Type B pancreatic cell (in vitro differentiated cells): ENCODE measurements around the gene ZNF786. TPM values are rescaled to one million over a fixed set of nuclear protein-coding genes. Genes with fewer than 3 reads are reported as not detected.
A peak's percentile ranks its signal among the peaks of the same experiment; 100 is the strongest.

Experiments used
- DNase-seq: peaks from one replicate; pipeline ENCODE4 v3.0.0; 2021; ENCODE audit warnings: mixed read lengths; ENCODE audit not compliant: unreplicated experiment; ENCODE audit errors: extremely low spot score
- H3K27ac Mint-ChIP-seq: 2 replicates; pipeline ENCODE4 v1.8.0; 2021; ENCODE audit warnings: mild to moderate bottlenecking, mixed read lengths
- H3K27me3 Mint-ChIP-seq: 2 replicates; pipeline ENCODE4 v1.8.0; 2021; ENCODE audit warnings: mixed read lengths
- H3K36me3 Mint-ChIP-seq: 2 replicates; pipeline ENCODE4 v1.8.0; 2021; ENCODE audit warnings: mixed read lengths
- H3K4me1 Mint-ChIP-seq: one replicate; pipeline ENCODE4 v1.8.0; 2021; ENCODE audit warnings: mixed read lengths; ENCODE audit not compliant: unreplicated experiment
- H3K4me3 Mint-ChIP-seq: 2 replicates; pipeline ENCODE4 v1.8.0; 2021; ENCODE audit warnings: mild to moderate bottlenecking, mixed read lengths
- H3K9me3 Mint-ChIP-seq: 2 replicates; pipeline ENCODE4 v1.8.0; 2021; ENCODE audit warnings: mixed read lengths
- total RNA-seq: library from RNA; stranded (reverse); gene quantifications from 2 replicates; pipeline ENCODE4 v1.2.1, GENCODE V29; 2021; ENCODE audit warnings: low replicate concordance
- TF ChIP-seq, protein P1 (sequence below): fragments of 200-600 bp; sonication (generic); conservative IDR thresholded peaks from 2 replicates; pipeline ENCODE4 v1.5.0; 2021; ENCODE audit warnings: antibody characterized with exemption, mild to moderate bottlenecking

ZNF786 gene
- total RNA-seq, 1 donor from 2014 or later = 12.6 TPM

DNA sequence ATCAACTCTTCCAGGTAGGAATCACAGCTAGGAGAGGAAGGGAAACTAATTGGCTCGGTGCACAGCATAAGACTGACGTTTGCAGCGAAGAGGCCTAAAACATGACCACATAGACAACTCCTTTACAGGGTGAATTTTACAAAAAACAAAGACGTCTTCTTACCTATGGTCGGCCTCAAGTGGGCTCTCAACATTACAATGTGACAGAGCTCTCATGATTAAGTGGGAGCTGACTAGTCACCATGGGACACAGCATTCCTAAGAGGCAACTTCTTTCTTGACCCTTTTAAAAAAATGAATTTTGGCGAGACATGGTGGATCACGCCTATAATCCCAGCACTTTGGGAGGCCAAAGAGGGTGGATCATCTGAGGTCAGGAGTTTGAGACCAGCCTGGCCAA is 66.9 kb downstream of the ZNF786 start:
- no peak for DNase-seq
- no peaks in the 10 kb centered on the region for H3K27me3 Mint-ChIP-seq
- peaks cover 35% of the 10 kb centered on the region for H3K4me1 Mint-ChIP-seq
- TF ChIP-seq, protein P1, sequence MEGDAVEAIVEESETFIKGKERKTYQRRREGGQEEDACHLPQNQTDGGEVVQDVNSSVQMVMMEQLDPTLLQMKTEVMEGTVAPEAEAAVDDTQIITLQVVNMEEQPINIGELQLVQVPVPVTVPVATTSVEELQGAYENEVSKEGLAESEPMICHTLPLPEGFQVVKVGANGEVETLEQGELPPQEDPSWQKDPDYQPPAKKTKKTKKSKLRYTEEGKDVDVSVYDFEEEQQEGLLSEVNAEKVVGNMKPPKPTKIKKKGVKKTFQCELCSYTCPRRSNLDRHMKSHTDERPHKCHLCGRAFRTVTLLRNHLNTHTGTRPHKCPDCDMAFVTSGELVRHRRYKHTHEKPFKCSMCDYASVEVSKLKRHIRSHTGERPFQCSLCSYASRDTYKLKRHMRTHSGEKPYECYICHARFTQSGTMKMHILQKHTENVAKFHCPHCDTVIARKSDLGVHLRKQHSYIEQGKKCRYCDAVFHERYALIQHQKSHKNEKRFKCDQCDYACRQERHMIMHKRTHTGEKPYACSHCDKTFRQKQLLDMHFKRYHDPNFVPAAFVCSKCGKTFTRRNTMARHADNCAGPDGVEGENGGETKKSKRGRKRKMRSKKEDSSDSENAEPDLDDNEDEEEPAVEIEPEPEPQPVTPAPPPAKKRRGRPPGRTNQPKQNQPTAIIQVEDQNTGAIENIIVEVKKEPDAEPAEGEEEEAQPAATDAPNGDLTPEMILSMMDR = no peak
- H3K27ac Mint-ChIP-seq = peak overlapping the region; percentile 54
- no peaks in the 10 kb centered on the region for H3K9me3 Mint-ChIP-seq
- H3K36me3 Mint-ChIP-seq = peaks cover 35% of the 10 kb centered on the region
- H3K4me3 Mint-ChIP-seq = peak overlapping the region; percentile 3

DNA sequence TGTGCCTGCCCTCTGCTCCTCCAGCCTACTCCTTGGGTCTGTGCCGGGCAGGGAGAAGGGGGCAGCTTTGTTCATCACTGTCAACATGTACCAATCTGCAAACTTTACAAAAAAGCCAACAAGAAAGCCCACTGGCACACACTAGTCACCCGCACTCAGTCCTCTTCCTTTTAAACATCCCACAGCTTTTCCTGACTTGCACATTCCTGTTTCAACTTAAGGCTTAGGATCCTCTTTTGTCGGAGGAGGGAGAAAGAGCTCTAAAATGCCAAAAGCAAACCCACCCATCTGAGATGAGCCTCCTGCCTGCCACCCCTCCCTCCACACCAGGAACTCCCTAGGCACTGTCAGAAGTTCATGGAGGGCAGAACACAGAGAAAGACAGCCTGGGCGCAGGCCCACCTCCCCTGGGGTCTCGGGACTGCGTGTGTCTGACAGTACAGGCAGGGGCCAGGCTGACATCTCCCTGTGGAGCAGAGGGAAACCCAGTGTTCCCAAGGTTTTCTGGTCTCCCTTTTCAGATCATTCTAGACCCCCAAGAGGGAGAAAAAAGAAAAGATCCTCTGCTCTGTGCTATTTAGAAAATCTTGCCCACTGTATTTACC is 67.7 kb downstream of the ZNF786 start:
- no peaks in the 10 kb centered on the region for H3K27me3 Mint-ChIP-seq
- no peaks in the 10 kb centered on the region for H3K9me3 Mint-ChIP-seq
- DNase-seq = no peak
- TF ChIP-seq, protein P1 = no peak
- peak overlapping the region; percentile 21 for H3K4me3 Mint-ChIP-seq
- peaks cover 35% of the 10 kb centered on the region for H3K36me3 Mint-ChIP-seq
- H3K27ac Mint-ChIP-seq = peak overlapping the region; percentile 54
- peaks cover 35% of the 10 kb centered on the region for H3K4me1 Mint-ChIP-seq

DNA sequence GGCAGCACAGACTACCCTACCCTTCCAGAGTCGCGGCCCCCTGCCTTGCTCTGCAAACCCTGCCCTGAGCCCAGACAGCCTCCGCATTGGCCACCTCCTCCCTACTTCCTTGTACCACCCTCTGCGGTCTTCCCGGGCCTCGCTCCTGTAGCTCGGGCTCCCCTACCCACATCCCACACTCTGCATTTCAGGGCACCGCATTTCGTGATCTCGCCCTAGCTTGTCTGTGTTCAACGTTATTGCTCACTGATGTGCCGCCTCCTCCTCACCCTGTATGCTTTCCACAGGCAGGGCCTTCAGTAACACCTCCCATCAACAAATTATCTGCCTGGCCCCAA is 68.8 kb downstream of the ZNF786 start:
- TF ChIP-seq, protein P1 = no peak
- H3K36me3 Mint-ChIP-seq = peaks cover 38% of the 10 kb centered on the region
- H3K27me3 Mint-ChIP-seq = no peaks in the 10 kb centered on the region
- no peak for DNase-seq
- no peak overlapping the region for H3K27ac Mint-ChIP-seq
- peaks cover 35% of the 10 kb centered on the region for H3K4me1 Mint-ChIP-seq
- no peaks in the 10 kb centered on the region for H3K9me3 Mint-ChIP-seq
- no peak overlapping the region for H3K4me3 Mint-ChIP-seq

DNA sequence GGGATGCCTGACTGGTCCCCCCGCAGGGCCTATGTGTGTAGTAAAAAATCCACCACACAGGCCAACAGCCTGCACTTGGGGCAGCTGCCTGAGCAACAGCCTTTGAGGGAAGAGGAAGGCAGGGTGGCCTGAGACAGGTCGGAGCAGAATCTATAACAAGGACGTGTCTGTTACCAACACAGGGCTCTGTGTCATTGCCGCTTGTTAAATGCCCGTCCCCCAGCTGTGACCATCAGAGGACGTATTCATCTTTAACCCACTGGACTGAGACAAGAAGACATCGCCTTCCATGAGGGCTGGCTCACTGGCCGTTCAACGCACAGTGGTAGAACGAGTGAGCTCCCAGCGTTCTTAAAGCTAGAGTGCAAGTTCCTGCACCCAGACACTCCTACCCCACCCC is 70.0 kb downstream of the ZNF786 start:
- Mint-ChIP-seq H3K27ac (no peak overlapping the region), H3K27me3 (no peaks in the 10 kb centered on the region), H3K36me3 (peaks cover 35% of the 10 kb centered on the region), H3K4me3 (no peak overlapping the region), H3K4me1 (peaks cover 28% of the 10 kb centered on the region), H3K9me3 (no peaks in the 10 kb centered on the region)
- TF ChIP-seq, protein P1 = no peak
- no peak for DNase-seq

Other genes with a start within 250 kb of the ZNF786 start
- gene EZH2, start 206.4 kb downstream of the ZNF786 start, total RNA-seq = 19.2 and 49.6 TPM in 2 replicates
- gene PDIA4, start 62.2 kb downstream of the ZNF786 start, total RNA-seq = 198 and 209 TPM in 2 replicates
- 4.5 and 7.0 TPM in 2 replicates for gene ZNF425, start 35.6 kb upstream of the ZNF786 start, total RNA-seq
- 19.5 and 25.2 TPM in 2 replicates for gene ZNF398, start 56.7 kb upstream of the ZNF786 start, total RNA-seq
- gene ZNF282, start 104.8 kb upstream of the ZNF786 start, total RNA-seq = 34.3 and 35.4 TPM in 2 replicates
- gene ZNF212, start 148.9 kb upstream of the ZNF786 start, total RNA-seq = 13.3 and 16.6 TPM in 2 replicates
- gene ZNF783, start 171.5 kb upstream of the ZNF786 start, total RNA-seq = 12.5 and 19.7 TPM in 2 replicates